Choroid plexus epithelial cell (primary cell): Measurements from ENCODE around the gene NOL9.
A peak's percentile ranks its signal among the peaks of the same experiment; 100 is the strongest.

Experiments used
- DNase-seq: peaks from one replicate; pipeline ENCODE4 v3.0.0-alpha.2; 2010; ENCODE audit warnings: low read depth
- H3K4me3 ChIP-seq: 2 replicates; pipeline ENCODE4 v1.5.1; 2011; ENCODE audit warnings: low read depth, mild to moderate bottlenecking, control low read depth, low read length, moderate library complexity
- CTCF ChIP-seq: conservative IDR thresholded peaks from 2 replicates; pipeline ENCODE4 v1.5.1; 2011; ENCODE audit warnings: low read depth, mild to moderate bottlenecking, control low read depth, inconsistent platforms, low read length, moderate library complexity

The NOL9 gene

DNA sequence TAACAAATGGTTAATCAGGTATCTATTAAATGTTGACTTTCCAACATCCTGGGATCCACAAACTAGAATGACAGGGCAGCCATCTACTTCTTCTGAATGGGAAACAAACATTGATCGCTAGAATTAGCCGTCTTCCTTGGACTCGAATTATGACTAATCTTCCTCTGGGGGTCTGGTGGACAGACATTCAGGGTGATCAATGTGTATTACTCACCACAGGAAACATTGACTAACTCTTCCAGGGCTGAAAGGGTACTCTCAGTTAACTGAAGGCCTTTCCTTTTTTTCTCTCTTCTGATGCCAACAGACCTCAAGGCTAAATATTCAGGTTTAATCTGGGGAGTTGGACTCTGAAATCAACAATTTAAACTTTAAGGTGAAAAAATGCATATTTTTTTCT is 9.5 kb downstream of the NOL9 start:
- peak; percentile 58 for DNase-seq
- no peak for TF ChIP-seq CTCF
- no peak overlapping the region for H3K4me3 ChIP-seq

DNA sequence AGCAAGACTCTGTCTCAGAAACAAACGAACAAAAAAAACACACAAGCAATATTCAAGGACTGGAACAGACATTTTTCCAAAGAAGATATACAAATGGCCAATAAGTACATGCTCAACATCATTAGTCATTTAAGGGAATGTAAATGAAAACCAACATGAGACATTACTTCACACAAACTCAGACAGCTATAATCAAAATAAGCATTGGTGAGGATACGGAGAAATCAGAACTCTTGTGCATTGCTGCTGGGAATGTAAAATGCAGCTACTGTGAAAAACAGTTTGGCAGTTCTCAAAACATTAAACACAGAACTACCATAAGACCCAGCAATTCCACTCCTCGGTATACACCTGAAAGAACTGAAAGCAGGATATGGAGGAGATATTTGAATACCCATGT is 15.4 kb downstream of the NOL9 start:
- H3K4me3 ChIP-seq: no peak overlapping the region
- no peak for TF ChIP-seq CTCF
- DNase-seq: peak; percentile 85

DNA sequence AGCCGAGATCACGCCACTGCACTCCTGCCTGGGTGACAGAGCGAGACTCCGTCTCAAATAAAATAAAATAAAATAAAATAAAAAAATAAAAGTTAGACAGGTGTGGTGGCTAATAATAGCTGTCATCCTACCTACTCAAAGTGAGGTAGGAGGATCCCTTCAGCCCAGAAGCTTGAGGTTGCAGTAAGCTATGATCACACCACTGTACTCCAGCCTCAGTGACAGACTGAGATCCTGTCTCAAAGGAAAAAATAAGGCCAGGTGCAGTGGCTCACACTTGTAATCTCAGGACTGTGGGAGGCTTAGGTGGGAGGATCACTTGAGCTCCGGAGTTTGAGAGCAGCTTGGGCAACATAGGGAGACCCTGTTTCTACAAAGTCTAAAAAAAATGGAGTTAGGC is 18.0 kb downstream of the NOL9 start:
- TF ChIP-seq CTCF: no peak
- H3K4me3 ChIP-seq: no peak overlapping the region

DNA sequence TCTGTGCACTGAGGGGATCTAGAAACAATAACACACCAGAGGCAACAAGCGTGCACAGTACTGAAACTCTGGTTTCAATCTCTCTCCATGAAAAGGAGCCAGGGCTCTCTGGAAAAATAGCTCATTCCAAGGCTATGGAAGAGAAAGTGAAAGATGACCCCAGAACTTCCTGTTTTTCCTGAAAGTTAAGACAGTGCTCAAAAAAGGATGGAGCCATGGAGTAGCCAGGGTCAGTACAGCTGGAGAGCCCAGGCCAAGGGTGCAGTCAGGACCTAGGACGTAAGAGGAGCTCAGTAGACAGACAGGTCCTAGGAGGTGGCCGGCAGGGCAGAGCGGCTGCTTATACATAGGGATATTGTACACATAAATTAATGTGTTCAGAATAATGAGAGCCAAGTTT is 19.1 kb downstream of the NOL9 start:
- no peak for TF ChIP-seq CTCF
- DNase-seq: no peak
- H3K4me3 ChIP-seq: no peak overlapping the region

More for the DNA sequence above, 18.0 kb downstream of the NOL9 start:
- no peak for DNase-seq

GRCh38 chr1:6534248-6534822 is 20.0 kb downstream of the NOL9 start:
- H3K4me3 ChIP-seq: no peak overlapping the region
- TF ChIP-seq CTCF: no peak
- no peak for DNase-seq

DNA sequence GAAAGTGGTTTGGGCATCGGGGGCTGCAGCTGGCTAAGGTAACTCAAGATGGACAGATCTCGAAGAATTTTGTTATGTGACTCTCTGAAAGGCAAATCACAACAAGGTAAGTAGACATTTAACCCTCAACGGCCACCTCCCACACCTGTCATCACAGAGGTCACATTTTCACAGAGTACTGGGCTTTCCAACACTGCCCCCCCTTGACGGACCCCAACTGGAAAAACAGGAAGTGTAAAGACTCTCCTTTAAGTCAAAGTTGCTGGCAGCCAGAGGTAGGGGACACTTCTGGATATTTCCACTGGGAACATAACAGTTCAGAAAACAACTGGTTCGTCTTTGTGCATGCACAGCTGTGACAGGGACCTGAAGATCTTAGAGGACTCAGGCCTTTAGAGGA is 22.3 kb downstream of the NOL9 start:
- DNase-seq: no peak
- no peak for TF ChIP-seq CTCF
- H3K4me3 ChIP-seq: no peak overlapping the region

DNA sequence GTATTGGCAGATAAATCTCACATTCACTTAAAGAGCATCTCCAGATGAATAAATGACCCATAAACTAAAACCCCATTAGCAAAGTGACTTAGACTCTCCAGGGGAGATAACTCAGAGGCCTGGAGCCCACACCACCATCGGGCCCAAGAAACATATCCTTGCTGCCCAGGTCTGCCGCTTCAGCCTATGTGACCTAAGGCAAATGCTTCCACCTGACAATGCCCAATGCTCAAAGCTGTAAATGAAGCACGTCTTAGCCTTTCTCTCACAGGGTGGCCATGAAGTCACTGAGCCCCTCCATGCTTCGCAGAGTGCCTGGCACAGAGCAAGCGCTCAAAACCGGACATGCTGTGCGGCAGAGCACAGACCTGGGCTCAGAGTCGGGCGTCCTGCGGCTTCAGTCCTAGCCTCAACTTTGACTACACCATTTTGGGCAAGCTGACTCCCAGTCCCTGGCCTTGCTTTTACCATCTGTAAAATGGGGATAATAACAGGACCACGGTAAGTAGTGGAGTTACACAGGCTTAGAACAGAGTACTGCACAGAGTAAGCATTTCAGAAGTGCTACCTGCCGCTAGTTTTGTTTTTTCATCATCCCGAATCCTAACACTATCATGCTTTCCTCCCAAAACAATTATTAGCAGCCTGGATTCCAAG is 23.7 kb downstream of the NOL9 start:
- DNase-seq: no peak
- TF ChIP-seq CTCF: no peak
- no peak overlapping the region for H3K4me3 ChIP-seq
